Measurements from ENCODE around the gene PYCARD.
"Not testable (repeated sequence)": the region's sequence is repeated elsewhere in the genome, so short reads cannot be mapped to it uniquely, and the experiment has no call there.

The PYCARD gene

DNA sequence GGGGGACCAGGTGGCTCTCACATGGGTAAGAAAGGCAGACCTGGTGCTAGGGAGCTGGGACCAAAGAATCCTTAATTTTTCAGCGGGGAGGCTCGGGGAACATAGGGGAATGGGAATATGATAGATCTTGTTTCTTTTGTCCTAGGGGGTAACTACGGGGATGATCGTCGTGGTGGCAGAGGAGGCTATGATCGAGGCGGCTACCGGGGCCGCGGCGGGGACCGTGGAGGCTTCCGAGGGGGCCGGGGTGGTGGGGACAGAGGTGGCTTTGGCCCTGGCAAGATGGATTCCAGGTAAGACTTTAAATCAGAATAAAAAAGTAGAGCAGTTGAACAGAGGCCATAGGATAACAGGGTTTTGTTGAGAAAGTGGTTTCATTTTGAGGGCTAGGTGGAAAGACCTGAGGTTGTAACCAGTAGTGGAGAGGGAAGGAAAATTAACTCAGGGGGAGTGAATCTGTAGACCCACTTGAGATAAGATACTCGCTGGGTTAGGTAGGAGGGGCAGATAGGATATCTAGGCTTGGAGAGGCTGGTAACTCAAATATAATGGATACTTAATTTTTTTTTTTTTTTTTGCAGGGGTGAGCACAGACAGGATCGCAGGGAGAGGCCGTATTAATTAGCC lies 11.6 kb downstream of the PYCARD start:
- no peak for DNase-seq (ENCODE audit: low read depth)

DNA sequence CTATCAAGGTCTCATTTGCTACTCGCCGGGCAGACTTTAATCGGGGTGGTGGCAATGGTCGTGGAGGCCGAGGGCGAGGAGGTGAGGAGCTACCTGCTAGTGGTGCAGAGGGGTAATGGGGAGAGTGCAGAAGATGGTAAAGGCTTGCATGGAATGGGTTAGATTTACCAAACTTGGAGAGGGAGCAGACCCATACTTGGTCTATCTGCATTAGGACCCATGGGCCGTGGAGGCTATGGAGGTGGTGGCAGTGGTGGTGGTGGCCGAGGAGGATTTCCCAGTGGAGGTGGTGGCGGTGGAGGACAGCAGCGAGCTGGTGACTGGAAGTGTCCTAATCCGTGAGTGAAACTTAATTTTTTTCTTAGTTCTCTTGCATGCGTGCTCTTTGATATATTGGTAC lies 12.5 kb downstream of the PYCARD start:
- DNase-seq (ENCODE audit: low read depth), result no peak

DNA sequence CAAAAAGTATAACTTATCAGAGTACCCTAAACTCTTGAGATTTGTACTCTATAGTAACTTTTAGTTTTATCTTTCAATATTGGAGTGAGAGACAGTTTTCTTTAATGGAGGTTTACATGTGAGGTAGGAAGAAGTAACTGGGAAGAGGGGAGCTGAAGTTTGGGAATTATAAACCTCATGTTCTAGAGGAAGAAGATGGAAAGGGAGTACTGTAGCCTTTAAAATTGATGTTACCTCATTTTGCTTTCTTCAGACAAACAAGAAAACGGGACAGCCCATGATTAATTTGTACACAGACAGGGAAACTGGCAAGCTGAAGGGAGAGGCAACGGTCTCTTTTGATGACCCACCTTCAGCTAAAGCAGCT lies 13.2 kb downstream of the PYCARD start:
- no peak for DNase-seq (ENCODE audit: low read depth)

DNA sequence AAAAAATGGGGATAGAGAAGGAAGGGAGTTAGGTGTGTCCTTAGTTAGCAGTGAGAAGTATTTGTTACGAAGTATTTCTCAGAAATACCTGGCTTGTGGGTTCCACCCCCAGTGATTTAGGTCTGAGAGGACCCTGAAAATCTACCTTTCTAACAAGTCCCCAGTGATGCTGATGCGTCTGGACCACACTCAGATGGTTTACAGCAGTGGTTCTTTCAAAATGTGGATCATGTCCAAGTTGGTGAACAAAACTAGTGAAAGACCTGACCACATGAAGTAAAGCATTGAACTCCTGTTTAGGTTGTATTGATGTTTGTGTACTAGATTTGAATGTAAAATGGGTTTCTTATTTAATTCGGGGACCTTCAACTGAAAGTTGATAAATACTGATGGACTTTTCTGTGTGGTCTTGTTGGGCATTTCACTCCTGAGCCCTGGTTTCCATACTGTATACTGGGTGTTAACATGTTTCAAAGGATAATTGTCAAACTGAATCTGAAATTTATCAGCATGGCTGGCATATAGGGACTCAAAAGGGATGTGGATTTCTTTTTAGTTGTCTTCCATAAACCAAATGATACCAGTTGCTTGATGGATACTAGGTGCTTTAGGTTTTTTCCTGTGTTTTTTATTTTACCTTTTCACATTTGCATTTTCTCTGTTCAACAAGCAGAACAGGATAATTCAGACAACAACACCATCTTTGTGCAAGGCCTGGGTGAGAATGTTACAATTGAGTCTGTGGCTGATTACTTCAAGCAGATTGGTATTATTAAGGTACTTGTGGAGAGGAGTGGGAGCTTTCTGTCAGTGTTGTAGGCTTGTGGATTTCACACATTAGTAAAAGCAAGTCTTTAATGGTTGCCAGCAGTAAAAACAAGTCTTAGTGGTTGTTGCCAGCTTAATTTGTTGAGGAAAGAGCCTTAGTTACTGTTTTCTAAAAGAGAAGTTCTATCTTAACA lies 13.8 kb downstream of the PYCARD start:
- DNase-seq (ENCODE audit: low read depth), result no peak

DNA sequence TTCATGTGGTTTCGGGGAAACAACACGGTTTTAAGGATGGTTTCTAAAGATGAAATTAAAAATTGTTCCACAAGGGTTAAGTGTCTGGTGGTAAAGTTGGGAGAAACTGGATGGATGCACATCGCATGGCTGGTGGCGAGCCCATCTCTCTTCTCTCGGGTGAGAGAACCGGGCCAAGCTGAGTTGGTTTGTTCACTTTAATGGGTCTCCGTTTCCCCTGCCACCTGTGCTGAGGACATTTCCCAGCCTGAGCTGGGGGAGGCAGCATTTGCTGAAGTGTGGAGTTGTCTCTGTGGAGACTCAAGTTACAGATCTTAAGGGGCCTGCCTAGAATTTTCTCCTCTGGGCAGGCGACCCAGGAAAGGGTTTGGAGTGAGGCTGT lies 14.8 kb downstream of the PYCARD start:
- DNase-seq (ENCODE audit: low read depth), result no peak

DNA sequence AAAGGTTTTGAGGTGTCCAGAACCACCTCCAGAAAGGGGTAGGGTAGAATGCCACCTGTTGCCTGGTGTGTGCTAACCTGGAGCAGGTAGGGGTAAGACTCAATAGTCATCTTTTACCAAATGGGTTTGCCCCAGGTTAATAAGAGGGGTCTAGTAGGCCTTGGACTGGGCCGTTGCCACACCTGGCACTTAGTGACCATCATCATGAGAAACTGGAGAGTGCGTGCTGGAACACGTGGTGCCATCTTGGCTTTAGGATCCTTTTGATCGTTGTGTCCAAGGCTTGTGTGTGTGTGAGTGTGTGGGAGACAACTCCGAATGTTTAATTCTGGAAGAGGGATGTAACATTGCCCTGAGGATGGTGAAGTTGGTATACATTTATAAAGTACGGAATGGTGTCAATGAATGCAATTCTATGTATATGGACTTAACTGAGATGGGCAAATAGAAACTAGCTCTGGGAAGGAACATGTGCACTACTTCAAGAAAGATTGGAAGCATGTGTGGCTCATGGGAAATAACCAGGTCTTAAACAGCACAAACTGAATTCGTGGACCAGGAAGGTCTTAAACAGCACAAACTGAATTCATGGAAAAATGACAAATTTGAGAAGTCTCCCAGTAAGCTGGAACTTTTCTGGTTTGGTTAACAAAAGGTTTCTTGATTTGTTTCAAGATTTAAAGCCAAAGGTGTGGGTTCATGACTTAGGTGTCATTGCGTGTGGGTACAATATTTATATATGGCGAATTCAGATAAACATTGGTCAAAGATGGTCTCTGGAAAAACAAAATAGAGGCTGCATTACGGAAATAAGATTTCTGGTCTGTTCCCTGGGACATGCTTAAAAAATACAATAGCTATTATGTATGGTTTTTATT lies 15.4 kb downstream of the PYCARD start:
- no peak for DNase-seq (ENCODE audit: low read depth)

DNA sequence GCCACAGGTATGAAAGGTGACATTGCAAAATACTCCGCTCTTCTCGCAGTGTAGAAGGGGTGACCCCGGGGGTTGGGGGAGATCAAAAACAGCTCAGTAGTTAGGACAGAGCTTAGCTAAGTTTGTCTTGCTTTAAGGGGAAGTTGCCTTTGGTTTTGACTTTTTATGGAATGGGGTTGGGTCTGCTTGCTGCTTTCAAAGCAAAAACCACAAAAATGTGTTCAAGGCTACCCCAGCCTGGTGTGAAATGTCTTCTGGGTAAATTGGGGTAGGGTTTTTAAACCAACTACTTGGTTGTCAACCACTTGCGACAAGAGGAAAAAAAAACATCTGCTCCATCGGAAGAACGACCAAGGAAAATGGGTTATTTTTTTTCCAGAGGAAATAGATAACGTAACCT lies 16.4 kb downstream of the PYCARD start:
- no peak for DNase-seq (ENCODE audit: low read depth)

DNA sequence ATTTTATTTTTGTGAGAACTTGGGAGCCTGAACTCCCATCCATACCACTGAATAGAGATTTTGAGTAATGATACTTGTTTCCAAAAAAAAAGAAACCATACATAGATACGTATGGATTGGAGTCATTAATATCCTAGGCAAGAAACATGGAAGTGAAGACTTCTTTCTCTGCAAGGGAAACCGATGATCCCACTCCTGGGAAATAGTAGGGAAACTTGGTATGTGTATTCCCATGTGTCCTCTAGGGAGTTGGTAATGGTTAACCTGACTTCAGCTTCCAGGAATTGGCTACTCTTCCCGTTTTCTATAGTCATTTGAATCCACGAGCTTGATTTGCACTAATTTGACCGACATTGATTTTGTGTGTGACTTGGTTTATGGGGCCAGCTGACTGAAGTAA lies 17.2 kb downstream of the PYCARD start:
- no peak for DNase-seq (ENCODE audit: low read depth)

DNA sequence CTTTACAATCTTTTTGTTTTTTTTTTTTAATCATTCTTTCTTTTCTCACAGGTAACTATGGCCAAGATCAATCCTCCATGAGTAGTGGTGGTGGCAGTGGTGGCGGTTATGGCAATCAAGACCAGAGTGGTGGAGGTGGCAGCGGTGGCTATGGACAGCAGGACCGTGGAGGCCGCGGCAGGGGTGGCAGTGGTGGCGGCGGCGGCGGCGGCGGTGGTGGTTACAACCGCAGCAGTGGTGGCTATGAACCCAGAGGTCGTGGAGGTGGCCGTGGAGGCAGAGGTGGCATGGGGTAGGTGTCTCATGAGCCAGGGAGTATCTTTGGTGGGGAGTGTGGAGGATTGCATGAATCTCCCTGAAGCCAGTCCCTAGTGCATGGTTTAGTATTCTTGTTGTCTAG lies 17.7 kb downstream of the PYCARD start:
- no peak for DNase-seq (ENCODE audit: low read depth)

DNA sequence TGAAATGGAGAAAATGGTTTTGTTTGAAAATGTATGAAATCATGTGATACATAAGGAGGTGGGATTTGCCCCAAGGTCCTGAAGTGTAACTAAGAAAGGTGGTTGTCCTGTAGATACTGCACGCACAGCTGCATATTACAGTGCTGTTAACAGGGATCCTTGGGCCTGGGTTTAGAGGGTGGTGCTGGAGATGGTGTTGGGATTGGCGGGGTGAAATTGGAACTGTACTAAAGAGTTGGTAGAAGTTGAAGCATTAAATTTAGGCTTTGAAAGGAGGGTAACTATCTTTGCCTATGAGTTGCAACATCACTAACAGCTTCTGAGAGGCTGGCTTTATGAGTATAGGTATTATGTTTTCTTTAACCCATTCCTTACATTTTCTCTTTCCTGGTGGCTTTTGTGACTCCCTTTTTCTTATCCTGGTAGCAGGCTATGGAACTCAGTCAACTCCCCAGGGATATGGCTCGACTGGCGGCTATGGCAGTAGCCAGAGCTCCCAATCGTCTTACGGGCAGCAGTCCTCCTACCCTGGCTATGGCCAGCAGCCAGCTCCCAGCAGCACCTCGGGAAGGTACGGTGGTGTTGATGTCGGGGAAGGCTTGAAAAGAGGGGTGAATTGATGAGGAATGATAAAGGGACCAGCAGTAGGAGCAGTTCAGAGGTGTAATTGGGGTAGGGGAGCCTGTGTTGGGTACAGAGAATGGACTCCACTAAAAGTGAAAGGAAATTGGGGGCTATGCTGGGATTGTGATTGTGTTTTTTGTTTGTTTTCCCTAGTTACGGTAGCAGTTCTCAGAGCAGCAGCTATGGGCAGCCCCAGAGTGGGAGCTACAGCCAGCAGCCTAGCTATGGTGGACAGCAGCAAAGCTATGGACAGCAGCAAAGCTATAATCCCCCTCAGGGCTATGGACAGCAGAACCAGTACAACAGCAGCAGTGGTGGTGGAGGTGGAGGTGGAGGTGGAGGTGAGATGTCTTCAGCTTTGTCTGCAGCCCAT lies 18.8 kb downstream of the PYCARD start:
- no peak for DNase-seq (ENCODE audit: low read depth)

DNA sequence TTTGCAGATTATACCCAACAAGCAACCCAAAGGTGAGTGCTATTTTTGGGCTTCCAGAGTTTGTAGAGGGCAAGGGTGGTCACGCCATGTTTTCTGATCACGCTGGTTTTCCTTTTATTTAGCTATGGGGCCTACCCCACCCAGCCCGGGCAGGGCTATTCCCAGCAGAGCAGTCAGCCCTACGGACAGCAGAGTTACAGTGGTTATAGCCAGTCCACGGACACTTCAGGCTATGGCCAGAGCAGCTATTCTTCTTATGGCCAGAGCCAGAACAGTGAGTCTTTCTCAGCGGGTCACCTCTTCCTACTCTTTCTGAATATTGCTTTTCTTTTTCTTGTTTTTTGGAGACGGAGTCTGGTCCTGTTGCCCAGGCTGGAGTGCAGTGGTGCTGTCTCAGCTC lies 20.2 kb downstream of the PYCARD start:
- no peak for DNase-seq (ENCODE audit: low read depth)

DNA sequence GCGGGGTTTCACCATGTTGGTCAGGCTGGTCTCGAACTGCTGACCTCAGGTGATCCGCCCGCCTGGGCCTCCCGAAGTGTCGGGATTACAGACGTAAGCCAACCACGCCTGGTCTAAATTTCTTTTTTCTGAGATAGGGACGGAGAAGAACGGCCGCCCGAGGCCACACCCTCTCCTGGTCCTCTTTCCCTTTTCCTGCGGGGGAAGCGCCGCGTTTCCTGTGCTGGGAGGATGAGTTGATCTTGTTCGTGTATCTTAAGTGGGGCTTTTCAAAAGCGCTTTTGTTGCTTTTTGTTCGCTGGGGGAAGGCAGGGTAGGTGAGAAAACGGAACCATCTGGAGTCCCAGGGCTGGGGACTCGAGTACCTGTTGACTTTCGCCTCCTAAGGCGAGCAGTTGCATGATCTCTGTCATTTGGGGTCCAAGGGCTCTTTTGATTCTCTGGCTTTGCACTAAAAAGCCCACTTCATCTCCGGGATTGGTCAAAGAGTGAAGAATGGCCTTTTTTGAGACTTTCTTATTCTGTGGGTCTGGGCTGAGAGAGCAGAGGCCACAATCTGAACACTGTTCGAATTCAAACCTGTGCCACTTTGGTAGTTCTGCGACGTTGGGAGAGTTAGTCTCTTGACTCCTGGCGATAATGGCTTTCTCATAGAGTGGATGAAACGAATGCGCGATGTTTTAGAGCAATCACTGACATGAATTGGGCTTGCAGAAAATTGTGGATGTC lies 21.3 kb downstream of the PYCARD start:
- no peak for DNase-seq (ENCODE audit: low read depth)

DNA sequence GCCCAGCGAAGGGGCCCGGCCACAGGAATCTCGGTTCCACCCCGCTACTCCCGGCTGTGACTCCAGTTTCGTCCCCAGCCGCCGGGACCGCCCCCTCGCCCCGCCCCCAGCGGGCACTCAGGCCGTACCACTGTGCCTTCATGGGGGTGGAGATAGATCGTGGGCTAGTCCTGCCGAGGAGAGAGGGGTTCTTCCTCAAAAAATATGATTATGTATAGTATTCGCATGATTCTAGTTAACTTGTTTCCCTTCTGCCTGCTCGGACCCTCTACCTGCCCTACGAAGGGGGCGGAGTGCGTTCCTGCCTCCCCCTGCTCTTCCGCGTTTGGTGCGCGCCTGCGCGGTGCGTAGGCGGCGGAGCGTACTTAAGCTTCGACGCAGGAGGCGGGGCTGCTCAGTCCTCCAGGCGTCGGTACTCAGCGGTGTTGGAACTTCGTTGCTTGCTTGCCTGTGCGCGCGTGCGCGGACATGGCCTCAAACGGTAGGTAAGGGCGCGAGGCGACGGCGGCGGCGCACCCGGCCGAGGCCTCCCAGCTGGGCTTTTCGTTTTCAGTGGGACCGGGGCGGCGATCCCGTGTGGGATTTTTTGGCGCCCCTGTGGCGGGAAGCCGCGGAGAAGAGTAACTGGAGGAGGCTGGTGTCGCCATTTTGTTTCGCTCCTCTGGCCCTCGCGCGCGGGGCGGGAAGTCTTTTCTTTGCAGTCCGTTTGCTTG lies 22.7 kb downstream of the PYCARD start, which contains the start of gene FUS:
TSS of gene FUS (plus strand) at position 393 of the 713 bp plus-strand sequence. CDS start at position 469, 76 bp downstream.
- peak; percentile 78 for DNase-seq (ENCODE audit: low read depth)

DNA sequence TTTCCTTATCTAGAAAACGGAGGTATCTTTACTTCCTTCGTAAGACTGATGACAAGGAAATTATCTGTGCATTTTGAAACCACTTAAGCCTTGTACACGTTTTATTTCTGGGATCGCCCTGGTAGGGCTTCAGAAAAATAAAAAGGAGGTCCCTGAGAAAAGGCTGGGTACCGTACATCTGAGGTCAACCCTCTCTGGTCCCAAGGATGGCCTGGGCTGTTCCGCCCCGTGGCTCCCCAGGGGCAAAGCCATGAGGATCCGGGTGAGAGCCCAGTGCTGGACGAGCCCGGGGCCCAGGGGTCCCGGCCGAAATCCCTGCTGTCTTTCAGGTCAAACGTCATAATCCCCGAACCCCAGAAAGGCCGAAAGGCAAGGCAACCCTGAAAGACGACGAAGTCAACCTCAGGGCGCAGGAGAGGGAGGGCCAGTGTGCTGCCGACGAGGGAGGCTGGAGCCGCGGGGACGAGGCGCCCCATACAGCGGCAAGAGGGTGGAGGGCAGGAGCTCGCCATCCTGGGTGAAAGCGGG lies 23.3 kb downstream of the PYCARD start:
- no peak for DNase-seq (ENCODE audit: low read depth)

DNA sequence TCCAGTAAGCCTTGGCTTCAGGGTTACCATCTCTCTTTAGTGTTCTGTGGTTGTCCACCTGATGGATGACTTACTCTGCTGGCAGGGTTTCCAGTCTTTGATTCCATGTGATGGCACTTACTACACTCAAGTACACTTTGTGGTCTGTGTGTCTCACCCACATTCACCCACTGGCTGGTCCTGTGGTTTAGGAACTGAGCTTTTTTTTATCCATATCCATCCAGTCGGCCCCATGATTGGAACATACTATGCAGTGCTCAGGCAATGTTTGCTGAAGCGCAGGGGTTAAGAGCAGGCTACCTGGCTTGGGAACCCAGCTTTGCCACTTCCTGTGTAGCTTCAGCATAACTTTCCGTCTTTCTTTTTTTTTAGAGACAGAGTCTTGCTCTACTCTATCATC lies 25.4 kb downstream of the PYCARD start:
- no peak for DNase-seq (ENCODE audit: low read depth)

DNA sequence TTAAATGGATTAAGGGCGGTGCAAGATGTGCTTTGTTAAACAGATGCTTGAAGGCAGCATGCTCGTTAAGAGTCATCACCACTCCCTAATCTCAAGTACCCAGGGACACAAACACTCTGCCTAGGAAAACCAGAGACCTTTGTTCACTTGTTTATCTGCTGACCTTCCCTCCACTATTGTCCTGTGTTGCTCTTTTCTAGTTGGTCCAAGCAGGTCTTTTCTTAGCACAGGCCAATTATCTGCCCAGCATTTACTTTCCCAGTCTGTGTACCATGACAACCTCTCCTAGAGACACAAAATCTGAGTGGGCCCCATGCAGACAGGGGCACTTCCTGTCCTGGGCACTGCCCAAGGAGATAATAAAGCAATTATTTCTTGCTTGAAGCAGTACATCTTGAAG lies 32.5 kb downstream of the PYCARD start:
- DNase-seq (ENCODE audit: low read depth), result not testable (repeated sequence)

DNA sequence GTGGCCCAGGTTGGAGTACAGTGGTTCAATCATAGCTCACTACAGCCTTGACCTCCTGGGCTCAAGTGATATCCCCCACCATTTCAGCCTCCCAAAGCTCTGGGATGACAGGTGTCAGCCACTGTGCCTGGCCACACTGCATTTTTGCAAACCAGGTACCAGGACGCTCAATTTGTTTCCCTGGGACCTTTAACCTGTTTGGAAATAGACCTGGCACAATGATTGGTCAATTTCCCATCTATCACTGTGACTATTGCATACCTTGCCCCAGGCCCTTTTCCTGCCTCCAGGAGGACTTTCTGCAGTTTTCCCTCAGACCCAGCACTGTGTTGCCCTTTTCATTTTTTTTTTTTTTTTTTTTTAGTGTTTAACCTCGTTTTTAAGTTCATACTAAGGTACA lies 33.7 kb downstream of the PYCARD start:
- DNase-seq (ENCODE audit: low read depth), result no peak

DNA sequence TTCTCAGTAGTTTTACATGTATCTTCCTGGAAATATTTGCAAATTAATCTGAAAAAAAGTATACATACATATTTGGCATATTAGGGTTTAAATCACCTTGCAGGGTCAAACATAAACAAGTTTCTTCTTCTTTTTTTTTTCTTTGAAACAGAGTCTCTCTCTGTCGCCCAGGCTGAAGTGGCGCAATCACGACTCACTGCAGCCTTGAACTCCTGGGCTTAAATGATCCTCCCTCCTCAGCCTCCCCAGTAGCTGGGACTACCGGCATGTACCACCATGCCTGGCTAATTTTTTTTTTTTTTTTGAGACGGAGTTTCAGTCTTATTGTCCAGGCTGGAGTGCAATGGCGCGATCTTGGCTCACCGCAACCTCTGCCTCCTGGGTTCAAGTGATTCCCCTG lies 35.2 kb downstream of the PYCARD start:
- no peak for DNase-seq (ENCODE audit: low read depth)

DNA sequence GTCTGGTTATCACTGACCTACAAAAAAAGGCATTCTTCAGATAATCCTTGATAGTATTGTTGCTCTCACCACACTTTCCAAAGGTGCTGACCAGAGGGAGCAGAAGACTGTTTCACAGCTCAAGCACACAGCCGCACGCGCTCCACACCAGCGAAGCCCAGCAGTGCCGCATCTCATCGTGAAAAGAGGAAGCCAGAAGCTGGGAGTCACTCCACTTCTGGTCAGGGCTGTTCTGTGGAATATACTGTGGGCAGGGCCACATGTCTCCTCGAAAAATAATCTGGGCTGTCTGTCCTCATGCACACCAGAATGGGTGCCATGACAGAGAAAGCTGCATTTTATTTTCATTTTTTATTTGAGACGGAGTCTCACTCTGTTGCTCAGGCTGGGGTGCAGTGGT lies 45.4 kb downstream of the PYCARD start:
- DNase-seq (ENCODE audit: low read depth), result no peak
